OCI-LY1 (cell line): Measurements from ENCODE around the gene MBNL1.

ENCODE experiments used
- EZH2 ChIP-seq: fragments of 200-600 bp; sonication (generic), shearing (Covaris generic); IDR thresholded peaks from 2 replicates; pipeline ENCODE4 v1.8.0; 2017; ENCODE audit warnings: borderline replicate concordance, mixed run types, mild to moderate bottlenecking, antibody characterized with exemption, low read length, moderate library complexity, mixed read lengths
- TF ChIP-seq, protein P1 (sequence below): fragments of 200-600 bp; sonication (generic), shearing (Covaris generic); IDR thresholded peaks from 2 replicates; pipeline ENCODE4 v1.5.1; 2017; ENCODE audit warnings: mild to moderate bottlenecking, antibody characterized with exemption, low read length, moderate library complexity, mixed read lengths

DNA sequence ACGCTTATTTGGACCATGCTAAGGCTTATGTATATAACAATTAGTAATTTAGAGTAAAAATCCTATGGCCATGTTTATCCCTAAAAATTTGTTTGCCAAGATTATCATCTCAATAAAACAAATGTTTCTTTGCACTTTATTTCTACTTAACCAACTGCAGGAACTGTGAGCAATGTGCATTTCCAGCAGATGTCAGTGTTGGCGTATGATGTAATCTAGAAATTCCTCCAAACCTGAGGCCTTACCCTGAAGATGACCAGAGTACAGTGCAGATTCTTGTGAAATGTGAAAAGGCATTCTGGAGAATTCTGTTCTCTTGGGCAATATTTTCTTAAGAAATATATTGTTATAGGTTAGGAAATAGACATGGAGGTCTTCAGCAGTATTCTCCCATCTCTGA is 205.9 kb downstream of the MBNL1 start:
- TF ChIP-seq, protein P1, sequence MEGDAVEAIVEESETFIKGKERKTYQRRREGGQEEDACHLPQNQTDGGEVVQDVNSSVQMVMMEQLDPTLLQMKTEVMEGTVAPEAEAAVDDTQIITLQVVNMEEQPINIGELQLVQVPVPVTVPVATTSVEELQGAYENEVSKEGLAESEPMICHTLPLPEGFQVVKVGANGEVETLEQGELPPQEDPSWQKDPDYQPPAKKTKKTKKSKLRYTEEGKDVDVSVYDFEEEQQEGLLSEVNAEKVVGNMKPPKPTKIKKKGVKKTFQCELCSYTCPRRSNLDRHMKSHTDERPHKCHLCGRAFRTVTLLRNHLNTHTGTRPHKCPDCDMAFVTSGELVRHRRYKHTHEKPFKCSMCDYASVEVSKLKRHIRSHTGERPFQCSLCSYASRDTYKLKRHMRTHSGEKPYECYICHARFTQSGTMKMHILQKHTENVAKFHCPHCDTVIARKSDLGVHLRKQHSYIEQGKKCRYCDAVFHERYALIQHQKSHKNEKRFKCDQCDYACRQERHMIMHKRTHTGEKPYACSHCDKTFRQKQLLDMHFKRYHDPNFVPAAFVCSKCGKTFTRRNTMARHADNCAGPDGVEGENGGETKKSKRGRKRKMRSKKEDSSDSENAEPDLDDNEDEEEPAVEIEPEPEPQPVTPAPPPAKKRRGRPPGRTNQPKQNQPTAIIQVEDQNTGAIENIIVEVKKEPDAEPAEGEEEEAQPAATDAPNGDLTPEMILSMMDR: peak; percentile 76
- no peak for TF ChIP-seq EZH2
